ENCODE results near the gene CD151.
A peak's percentile ranks its signal among the peaks of the same experiment; 100 is the strongest.

CD151 gene

DNA sequence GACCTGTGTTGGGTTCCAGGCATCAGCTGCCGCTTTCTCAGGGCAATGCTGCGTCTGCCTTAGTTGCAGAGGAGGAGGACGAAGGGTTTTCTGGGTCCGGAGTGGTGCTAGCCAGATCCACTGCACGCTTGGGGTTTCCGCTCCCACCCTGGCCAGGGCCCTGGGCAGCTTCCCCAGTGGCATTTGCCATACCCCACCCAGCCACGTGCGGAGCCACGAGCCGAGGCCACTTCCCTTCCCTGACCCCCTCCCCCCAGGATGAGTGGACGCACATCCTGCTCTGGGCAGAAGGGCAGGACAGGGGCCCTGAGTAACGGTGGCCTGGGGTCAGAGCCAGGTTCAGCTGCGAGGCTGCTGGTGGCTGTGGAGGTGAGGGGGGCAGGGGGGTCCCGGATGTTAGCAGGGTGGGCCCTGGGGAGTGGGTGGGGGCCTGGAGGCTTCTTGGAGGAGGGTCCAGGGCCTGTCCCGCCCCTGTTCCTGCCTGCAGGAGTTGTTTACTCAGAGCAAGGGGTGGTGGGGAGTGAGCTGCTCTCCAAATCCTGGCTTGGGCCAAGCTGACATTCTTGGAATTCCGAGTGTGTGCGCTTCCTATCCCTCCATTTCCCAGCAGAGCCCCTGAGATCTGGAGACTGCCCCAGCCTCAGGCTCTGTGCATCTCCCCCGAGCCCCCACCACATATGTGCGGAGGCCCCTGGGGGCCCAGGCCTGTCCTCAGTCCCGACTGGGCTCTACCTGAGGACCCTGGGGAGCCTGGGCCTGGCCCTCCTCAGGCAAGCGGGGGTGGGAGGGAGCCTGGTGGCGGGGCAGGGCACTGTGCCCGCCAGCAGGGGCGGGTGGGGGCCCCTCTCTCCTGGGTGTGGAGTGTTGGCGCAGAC, 11.3 kb downstream of the CD151 start:
- DNase-seq, result no peak

DNA sequence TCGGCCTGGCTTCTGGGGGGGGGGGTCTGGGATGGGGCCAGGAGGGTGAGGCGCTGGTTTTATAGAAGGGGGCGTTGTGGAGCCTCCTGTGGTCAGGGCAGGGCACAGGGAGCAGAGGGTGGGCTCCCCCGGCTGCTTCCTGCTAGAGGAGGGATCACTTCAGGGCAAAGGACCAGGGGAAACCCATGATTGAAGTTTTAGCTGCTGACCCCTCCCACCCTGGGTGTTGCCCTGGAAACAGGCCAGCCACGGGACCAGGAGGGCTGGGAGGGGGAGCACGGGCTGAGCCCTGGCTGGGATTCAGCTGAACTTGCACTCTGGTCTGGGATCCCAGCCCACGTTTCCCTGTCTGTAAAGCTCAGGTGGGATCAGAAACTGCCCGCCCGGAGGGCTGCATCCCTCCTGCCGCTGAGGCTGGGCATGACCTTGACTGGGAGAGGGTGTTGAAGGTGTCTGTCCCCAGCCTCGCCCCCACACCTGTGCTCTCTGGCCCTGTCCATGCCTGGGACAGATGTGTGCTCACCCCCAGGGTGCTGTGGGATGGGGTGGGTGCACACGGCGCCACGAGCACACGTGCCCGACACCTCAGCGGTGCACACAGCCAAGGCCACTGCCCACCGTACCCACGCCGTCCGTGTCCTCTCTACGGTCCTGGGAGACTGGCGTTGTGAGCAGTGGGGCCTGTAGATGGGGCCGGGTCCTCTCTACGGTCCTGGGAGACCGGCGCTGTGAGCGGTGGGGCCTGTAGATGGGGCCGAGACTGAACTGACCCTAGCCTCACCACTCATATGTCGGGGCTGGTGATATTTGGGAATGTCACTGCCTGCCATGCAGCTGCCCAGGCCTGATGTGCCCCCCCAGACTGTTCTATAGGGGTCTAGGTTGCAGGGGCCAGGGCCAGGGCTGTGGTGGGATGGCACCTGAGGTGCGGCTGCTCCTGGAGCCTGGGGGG, 12.2 kb downstream of the CD151 start:
- DNase-seq, result no peak

DNA sequence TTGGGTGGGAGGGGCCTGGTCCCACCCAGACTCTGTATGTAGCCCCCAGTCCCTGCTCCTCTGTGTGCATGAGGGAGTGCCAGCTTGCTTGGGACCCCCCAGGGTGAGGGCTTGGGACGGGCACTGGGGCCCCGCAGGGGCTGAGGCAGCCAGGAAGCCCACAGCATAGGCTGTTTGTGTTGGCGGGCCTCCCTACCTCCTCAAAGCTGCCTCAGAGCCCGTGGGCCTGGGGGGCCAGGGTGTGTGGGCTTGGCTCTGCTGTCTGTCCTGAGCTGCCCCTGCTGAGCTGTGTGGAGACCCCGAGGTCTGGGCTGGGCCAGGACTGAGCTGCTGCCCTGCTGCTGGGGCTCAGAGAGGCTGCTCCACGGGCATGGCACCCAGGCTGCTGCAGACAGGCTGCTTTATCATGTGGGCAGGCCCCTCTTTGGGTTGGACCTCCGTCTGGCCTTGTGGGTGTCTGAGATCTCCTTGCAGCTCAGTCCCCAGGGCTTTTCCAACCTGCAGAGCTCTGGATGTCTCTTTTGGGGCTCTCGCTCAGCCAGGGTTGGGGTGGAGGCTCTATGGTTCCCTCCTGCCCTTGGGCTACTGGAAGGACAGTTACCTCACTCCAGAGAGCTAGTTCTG, 13.2 kb downstream of the CD151 start:
- DNase-seq, result no peak

DNA sequence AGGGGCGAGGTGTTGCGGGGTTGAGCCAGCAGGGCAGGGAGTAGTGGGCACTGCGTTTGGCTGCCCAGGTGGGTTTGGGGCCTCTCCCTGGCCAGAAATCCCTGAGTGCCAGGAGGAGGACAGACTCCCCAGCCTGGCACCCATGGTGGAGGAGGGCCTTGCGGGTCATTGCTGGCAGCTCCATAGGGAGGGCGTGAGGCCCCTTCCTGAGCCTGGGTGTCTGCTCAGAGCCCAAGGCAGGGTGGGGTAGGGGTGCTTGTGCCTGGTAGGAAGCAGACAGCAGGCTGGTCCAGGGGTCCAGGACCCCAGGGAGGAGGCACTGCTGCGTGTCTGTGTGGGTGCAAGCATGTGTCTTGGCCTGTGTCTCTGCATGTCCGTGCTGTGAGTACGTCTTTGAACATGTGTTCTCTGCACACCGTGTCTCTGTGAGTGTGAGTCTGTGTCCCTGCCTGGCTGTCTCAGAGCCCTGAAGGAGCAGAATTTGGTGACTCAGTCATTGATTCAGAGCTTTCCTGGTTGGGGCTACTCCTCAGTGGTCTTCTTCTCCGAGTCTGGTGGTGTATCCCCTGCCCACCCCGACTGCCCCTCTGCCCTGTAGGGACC, 13.8 kb downstream of the CD151 start:
- DNase-seq, result no peak

DNA sequence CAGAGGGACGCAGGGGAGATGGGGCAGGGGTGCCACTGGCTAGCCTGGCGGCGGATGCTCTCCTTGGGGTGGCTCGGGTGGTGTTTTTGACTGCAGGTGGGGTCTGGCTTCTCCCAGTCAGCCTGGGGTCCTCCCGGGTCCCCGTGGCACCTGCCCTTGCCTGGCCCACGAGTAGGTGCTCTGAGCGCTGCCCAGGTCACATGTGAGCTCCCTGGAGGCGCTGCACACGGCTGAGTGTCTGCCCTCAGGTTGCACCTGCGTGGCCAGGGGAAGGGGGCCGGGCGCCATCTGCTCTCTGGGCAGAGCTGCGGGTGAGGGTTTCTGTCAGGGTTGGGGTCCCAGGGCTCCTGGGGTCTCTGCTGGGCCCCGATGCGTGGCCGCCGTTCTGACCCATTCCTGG, 15.1 kb downstream of the CD151 start:
- DNase-seq, result no peak

DNA sequence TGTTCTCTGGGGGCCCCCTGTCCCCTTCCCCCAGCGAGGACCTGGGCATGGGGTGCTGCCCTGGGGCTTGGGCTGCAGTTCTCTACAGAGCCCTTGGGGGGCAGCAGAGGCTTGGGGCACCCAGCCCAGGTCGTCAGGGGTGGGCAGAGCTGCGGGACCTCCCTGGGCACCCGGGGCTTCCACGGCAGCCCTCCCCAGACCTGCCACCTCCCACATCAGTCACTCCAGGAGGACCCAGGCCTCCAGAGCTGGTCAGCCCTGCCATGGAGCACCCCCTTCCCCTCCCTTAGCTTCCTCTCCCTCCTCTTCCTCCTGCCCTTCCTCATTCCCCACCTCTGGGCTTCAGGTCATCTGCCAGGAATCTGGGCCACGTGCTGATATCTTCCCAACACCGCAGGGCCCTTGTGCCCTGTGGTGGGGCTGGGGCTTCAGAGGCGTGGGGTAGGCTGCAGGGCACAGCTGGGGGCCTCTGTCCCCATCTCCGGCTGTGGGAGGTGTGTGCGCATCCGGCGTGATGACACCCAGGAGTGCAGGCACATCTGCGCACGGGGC, 15.7 kb downstream of the CD151 start:
- DNase-seq, result peak; percentile 48

DNA sequence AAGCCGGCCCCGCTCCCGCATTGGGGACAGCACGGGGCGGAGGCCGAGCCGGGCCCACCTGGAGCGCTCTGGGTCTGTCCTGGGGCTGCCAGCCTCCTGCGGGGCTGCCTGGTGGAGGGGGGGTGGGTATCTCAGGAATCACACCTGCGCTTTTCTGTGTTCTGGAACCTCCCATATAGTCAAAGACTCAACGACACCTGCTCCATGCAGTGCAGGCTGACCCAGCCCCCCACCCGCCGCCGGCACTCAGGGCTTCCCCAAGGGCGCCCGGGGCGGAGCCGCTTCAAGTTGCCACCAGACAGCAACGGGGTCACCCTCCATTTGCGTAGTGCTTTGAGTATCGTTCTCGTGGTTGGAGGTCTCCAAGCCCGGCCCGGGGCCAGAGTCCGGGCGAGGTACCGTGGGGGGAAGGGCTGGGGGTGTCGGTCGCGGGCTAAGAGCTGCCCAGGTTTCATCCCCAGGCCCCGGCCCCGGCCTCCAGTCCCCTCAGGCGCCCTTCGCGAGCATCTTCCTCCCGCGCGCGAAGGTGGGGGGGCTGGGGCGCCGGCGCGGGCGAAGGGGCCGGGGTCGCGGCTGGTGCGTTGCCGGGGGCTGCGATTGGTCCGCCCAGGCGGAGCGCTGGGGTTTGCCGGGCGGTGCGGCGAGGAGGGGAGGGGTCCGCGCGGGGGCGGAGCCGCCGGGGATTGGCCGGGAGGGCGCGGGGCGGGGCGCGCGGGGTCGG, 16.5 kb downstream of the CD151 start:
- DNase-seq, result no peak

DNA sequence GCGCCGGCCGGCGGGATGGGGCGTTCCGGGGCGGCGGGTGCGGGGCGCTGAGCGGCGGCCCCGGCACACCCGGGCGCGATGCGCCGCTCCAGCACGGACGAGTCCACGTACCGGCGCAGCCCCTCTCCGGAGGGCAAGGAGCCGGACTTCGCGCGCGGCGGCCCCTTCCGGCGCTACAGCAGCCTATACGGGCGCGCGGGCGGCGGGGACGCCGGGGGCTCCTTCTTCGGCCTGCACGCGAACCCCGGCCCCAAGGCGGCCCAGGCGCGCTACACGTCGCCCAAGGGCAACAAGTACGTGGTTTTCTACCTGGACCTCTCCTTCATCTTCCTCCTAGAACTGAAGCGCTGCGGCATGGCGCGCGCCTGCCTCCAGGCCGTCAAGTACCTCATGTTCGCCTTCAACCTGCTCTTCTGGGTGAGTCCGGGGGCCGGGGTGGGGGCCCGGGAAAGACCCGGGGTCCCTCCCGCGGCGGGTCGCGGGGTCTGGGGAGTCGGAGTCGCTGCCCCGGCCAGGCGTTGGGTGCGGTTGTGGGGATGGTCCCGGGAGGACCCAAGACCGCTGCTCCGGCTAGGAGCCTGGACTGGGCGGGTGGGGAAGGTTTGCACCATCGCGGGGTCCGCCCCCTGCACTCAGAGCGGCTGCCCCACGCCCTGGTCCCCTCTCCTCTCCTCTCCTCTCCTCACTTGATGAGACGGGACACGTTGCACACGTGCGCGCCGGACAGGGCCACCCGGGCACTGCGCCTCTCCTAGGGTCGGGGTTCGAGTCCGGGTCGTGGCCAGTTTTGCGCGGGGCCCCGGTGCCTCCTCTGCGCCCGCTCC, 17.4 kb downstream of the CD151 start:
- DNase-seq, result no peak

DNA sequence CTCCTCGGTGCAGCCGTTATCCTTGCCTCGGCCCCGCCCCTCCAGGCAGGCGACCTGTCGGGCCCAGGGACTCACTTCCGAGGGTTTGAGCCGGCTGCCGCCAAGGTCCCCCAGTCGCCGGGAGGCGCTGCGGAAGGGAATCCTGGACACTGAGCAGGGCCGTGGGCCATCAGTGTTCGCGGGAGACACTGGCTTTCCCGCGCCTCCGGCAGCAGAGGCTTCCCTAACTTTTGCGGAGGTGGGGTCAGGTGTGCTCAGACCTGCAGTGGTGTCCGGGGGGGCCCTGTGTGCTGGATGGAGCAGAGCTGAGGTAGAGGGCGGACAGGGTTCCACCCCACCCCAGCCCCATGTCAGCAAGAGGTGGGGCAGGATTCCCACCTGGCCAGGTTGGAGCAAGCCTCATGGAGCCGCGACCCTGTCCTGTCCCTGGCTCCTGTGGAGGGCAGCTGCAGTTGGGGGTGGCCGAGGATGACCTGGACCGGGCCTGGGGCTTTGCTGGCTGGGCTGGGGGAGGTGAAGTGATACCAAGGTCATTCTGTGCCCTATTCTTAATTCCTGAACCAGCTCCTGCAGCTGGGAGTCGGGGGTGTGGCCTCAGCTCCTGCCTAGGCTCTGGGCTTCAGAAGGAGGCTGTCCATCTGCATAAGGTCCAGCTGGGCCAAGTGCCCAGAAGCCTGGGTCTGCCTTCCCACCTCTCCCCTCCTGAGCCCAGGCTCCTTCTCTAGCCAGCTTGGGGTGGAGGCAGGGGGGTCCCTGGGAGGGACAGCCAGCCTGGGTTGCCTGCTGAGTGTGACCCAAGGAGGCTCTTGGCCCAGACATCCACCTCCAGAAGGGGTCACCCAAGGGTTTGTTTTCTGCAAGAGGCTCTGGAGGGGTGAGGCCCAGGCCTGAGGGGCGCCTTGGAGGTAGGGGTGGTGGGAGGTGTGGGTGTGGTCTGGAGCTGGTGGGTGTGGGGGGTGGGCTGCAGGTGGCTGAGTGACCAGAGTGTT, 18.3 kb downstream of the CD151 start:
- DNase-seq, result no peak

DNA sequence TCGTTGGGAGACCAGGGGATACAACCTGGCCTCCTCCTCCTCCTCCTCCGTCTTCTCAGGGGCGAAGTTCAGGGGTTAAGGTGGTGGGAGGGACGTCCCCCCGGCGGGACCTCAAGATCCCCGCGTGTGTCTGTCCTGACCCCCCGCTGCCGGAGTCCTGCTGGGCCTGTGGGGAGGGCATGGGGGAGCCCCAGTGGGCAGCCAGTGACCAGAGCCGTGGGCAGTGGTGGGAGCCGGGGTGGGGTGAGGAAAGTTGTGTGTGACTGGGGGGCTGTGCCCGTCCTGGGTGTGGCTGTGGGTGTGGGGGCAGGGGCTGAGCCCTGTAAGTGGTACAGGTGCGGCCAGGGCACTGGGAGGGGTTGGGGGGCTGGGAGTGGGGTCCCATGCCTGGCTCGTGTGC, 20.0 kb downstream of the CD151 start:
- no peak for DNase-seq

DNA sequence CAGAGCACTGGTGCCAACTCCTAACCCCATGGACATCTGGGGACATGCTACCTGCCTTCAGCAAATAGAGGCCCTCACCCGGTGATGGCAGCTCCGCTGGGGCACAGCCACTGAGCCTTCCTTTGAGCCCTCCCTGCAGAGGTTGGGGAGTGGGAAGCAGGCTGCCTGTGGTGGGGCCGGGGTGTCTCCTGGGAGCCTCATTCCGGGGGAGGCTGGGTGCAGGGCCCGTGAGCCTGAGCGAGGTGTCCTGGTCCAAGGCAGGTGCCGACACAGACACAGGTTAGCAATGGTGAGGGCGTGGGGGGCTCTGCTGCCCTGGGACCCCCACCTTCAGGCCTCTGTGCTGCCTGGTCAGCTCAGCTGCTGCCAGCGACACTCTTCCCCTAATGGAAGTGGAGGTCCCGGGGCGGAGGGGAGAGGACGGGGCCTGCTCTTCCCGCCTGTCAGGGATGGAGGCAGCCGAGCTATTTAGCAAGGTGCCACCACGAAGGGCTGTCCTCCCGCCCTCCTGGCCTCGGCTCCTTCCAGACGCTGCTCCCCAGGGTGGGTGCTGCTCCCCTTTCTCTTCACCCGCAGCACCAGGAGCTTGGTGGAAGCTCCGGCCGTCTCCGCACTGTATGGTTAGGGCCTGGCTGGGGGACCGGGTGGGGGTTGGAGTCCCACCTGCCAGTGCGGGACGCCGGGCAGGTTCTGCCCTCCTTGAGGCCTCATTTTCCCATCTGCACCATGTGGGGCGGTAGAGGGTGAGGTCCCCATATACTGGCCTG, 21.1 kb downstream of the CD151 start:
- DNase-seq, result no peak

DNA sequence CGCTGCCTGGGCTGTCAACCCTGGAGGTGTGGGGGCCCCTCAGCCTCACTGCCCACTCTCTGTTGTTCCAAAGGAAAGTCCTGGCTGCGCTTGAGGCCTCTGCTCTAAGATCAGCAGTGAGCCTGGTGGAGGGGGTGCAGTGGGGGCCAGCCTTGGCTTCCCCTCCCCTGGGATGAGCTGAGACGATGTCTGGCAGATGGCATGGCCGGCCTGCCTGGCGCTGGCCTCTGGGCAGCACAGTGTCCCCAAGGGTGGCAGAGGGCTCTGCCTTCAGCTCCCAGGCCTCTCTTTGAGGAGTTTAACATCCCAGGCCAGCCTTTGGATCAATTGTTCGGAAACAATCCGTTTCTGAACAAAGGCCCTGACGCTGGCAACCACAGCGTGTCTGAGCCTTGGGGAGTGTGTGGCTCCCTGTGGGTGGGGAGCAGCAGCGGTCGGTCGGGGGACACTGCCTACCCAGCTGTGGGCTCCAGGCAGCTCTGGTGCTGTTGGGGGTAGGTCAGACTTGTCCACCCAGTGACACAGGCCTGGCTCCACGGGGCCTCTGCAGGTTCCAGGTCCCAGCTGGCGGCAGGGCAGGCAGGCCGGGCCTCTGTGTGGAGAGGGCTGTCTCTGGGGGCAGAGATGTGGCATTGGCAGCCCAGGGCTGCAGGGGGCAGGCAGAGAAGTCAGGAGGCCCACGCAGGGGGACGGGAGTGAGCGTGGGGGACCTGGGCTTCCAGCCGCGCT, 22.0 kb downstream of the CD151 start:
- no peak for DNase-seq

DNA sequence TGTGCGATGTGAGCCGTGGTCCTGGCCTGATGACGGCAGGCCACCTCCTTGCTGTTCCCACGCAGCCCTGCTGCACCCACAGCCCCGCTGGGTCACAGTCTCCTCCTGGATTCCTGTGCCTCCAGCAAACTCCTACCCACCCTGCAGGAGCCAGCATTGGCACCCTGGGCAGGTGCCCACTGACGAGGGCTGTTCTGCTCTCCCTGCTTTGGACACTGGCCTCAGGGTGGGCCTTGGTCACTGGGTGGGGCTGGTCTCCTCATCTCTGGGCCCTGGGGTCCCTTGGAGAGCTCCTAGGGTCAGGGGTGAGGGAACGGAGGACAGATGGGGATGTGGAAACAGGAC, 22.6 kb downstream of the CD151 start:
- DNase-seq, result no peak

DNA sequence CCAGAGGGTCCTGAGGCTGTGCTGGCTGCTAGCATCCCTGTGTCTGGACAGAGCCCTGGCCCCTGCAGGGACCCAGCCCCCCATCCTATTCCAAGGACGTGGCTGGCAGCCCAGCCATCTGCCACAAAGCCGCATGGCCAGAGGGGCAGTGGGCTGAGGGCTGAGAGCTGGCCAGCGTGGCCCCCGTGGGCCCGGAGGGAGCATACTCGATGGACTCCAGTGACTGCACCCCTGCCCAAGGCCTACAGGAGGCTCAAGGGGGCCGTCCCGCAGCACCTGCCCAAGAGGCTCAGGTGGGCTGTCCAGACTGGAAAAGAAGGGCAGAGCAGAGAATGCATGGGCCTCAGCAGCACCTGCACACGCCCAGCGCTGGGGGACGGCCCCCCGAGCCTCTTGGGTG, 23.0 kb downstream of the CD151 start:
- no peak for DNase-seq

DNA sequence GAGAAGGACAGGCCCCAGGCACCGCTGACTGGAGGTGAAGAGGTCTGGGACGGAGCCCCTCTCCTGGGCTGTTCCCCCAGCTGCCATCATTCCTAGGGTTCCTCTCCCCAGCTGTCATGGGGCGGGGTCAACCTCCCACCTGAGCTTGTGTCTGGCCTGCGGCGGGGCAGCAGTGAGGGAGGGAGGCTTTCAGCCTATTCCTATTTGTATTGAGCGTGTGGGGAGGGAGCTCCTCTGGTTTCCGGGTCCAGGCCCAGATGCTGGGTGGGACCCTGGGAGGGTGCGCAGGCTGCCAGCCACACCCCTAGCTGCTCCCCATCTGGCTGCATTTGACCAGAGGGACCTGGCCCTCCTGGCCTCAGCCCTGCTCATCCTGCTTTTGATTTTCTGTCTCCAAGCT, 23.6 kb downstream of the CD151 start:
- DNase-seq, result no peak

DNA sequence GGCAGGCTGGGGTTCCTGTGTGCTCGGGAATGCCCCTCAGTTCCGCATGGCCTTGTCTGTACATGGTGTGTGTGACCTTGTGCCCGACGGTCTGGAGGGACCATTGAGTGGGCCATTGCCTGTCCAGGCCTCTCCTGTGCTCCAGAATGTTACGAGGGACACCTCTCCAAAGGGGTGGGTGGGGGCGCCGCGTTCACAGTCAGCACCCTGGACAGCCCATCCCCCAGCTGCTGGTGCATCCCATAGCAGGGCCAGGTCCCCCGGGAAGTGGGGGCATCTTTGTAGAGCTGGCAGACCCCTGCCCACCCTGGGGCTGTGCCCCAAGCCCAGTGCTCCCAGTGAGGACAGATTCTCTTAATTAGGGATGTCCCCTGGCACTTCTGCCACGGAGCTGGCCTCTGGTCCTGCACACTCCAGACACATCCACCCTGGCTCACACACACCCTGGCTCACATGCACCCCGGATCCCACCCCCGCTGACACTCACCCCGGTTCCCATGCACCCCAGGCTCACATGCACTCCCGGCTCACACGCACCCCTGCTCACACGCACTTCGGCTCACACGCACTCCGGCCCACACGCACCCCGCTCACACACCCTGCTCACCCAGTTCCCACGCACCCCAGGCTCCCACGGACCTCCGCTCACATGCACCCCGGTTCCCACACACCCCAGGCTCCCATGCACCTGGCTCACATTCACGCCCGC, 25.5 kb downstream of the CD151 start:
- no peak for DNase-seq

DNA sequence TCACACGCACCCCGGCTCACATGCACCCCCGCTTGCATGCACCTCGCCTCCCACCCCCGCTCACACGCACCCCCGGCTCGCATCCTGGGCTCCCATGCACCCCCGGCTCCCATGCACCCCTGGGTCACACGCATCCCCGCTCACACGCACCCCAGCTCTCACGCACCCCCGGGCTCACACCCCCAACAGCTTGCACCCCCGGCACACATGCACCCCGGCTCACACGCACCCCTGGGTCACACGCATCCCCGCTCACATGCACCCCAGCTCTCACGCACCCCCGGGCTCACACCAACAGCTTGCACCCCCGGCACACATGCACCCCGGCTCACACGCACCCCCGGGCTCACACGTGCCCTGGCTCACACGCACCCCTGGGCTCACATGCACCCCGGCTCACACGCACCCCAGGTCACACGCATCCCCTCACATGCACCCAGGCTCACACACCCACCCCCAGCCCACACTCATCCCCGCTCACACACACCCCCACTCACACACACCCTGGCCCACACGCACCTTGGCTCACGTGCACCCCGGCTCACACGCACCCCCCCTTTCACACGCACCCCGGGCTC, 26.1 kb downstream of the CD151 start:
- DNase-seq, result no peak

All from activated effector memory CD4-positive, alpha-beta T cell treated with Interleukin-2 at 50 U/mL for 16 hours (primary cell).